NCI-H187 treated with DMSO at 0.1 percent for 48 hours (cell line): ENCODE measurements around the gene PRSS27.
A peak's percentile ranks its signal among the peaks of the same experiment; 100 is the strongest.

ENCODE experiments used
- DNase-seq: peaks from one replicate; lab custom pipeline; 2025; lab: John Stamatoyannopoulos, UW

Gene PRSS27

DNA sequence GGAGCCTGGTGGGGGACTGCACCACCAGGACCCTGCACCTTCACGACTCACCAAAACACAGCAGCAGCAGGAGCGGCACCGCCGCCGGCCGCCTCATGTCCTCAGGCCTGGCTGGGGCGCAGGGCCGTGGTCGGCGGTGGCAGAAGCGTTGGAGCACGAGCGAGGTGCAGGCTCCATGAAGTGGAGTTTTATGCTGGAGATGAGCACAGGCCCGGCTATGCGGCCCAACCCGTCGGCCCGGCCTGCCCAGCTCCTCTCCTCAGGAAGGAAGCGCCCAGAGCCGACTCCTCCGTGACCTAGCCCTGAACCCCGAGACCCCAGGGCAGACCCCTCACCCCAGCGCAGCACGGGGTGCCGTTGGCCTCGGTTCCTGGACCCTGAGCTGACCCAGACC is at the start of gene PRSS27:
Gene PRSS27 (minus strand): TSS at position 161 of the 394 bp plus-strand sequence. CDS start 64 bp downstream, at position 97.
- no peak for DNase-seq

GRCh38 chr16:2769675-2770056 is 49.6 kb upstream of the PRSS27 start:
- no peak for DNase-seq

GRCh38 chr16:2769100-2769529 is 49.1 kb upstream of the PRSS27 start:
- no peak for DNase-seq

DNA sequence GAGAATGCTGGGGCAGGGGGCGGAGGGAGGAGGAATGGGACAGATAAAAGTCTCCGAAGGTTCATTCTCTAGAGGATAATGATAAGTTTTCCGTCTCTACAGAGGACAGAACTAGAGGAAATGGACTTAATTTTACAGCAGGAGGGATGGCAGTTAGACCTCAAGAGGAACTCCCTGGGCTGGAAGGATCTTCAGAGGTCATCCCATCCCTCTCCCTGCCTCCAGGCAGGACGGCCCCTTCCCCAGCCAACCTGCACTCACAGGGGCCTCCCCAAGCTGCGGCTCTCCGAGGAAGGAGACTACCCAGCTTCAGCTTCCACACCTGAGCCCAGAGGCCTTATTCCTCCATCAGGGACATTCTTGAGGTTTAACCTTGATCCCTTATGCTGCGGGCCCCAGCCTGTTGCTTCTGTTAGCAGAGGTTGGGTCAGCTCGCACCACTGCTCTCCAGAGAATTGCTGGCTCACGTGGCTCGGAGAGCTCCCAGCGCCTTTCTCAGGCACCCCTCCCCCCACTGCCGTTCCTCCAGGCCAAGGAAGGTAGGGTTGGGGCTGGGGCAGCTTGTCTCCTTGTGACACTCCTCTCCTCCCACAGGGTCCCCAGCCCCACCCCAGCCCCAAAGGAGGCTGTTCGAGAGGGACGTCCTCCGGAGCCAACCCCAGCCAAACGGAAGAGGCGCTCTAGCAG is 48.5 kb upstream of the PRSS27 start:
- no peak for DNase-seq

- DNase-seq = no peak
These were observed 47.9 kb upstream of the PRSS27 start for GRCh38 chr16:2767891-2768290.

- no peak for DNase-seq
These were observed 47.2 kb upstream of the PRSS27 start for GRCh38 chr16:2767140-2767731.

- DNase-seq = no peak
These were observed 46.6 kb upstream of the PRSS27 start for GRCh38 chr16:2766430-2767139.

- no peak for DNase-seq
These were observed 45.7 kb upstream of the PRSS27 start for GRCh38 chr16:2765462-2766404.

DNA sequence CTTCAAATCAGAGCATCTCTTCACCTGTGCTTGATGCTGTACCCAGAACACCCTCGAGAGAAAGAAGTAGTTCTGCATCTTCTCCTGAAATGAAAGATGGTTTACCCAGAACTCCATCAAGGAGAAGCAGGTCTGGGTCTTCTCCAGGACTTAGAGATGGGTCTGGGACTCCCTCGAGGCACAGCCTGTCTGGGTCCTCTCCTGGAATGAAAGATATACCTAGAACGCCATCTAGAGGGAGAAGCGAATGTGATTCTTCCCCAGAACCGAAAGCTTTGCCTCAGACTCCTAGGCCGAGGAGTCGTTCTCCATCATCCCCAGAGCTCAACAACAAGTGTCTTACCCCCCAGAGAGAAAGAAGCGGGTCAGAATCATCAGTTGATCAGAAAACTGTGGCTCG is 44.7 kb upstream of the PRSS27 start:
- DNase-seq = no peak

DNA sequence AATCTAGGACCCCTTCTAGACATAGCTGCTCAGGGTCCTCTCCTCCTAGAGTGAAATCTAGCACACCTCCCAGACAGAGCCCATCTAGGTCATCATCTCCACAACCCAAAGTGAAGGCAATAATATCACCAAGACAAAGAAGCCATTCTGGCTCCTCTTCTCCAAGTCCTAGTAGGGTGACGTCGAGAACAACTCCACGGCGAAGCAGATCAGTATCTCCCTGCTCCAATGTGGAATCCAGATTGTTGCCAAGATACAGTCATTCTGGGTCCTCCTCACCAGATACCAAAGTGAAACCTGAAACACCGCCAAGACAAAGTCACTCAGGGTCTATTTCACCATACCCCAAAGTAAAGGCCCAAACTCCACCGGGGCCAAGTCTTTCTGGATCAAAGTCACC is 43.1 kb upstream of the PRSS27 start:
- no peak for DNase-seq

GRCh38 chr16:2762711-2763110 is 42.7 kb upstream of the PRSS27 start:
- DNase-seq = no peak

- no peak for DNase-seq
These were observed 42.0 kb upstream of the PRSS27 start for GRCh38 chr16:2761886-2762583.

GRCh38 chr16:2761472-2761871 is 41.4 kb upstream of the PRSS27 start:
- DNase-seq = no peak

DNA sequence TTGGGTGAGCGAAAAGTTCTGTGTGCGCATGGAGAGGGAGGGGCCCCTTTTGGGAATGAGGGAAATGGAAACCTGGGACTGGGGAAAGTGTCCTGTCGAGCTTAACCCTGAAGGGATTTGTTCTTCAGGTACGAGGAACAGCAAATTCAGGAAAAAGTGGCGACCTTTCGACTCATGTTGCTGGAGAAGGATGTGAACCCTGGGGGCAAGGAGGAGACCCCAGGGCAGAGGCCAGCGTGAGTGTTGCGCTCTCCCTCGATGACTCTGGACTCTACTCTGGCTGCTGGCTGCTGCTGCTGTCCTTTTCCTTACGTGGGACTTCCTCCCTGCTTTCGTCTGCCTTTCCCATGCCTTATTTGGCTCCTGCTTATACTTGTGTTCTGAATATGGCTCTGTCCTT is 37.3 kb upstream of the PRSS27 start:
- DNase-seq = no peak

DNA sequence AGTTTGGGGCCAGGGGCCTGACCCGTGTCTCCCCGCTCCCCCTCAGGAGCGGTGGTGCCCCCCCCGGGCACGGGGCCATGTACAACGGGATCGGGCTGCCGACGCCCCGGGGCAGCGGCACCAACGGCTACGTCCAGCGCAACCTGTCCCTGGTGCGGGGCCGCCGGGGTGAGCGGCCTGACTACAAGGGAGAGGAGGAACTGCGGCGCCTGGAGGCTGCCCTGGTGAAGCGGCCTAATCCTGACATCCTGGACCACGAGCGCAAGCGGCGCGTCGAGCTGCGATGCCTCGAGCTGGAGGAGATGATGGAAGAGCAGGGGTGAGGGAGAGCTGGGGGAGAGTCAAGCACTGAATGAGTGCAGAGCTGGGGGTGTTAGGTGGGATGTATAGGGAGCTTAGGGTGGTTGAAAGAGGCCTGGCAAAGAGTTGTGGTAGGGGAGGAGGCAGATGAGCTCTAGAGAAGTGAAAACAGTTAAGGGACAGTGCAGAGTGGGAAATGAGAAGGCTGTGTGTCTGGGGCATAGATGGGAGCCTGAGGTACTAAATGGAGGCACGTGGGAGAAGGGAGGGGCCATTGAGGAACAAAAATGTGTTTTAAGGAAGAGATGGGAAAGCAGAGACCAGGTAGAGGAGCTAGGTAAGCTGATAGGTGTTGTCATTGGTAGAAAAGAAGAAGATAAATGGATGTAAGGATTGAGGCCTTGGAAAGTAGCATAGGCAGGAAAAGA is 36.4 kb upstream of the PRSS27 start:
- no peak for DNase-seq

DNA sequence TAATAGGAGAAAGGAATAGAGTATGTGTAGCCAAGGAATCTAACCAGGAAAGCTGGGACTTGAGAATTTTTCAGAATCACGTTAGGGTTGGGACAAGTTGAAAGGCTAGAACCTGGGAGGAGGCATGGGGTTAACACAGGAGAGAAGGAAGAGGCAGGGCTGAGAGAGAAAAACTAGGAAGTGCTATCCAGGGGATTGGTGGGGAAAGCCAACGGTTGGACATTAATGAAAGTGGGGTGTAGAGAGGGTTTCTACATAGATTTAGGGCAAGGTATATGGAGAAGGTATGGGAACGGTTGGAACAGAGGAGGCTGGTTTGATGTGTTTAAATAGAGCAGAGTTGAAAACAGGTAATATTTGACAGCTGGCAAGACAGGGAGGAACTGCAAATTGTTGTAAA is 35.1 kb upstream of the PRSS27 start:
- DNase-seq = no peak

- no peak for DNase-seq
These were observed 33.7 kb upstream of the PRSS27 start for GRCh38 chr16:2753733-2754020.

DNA sequence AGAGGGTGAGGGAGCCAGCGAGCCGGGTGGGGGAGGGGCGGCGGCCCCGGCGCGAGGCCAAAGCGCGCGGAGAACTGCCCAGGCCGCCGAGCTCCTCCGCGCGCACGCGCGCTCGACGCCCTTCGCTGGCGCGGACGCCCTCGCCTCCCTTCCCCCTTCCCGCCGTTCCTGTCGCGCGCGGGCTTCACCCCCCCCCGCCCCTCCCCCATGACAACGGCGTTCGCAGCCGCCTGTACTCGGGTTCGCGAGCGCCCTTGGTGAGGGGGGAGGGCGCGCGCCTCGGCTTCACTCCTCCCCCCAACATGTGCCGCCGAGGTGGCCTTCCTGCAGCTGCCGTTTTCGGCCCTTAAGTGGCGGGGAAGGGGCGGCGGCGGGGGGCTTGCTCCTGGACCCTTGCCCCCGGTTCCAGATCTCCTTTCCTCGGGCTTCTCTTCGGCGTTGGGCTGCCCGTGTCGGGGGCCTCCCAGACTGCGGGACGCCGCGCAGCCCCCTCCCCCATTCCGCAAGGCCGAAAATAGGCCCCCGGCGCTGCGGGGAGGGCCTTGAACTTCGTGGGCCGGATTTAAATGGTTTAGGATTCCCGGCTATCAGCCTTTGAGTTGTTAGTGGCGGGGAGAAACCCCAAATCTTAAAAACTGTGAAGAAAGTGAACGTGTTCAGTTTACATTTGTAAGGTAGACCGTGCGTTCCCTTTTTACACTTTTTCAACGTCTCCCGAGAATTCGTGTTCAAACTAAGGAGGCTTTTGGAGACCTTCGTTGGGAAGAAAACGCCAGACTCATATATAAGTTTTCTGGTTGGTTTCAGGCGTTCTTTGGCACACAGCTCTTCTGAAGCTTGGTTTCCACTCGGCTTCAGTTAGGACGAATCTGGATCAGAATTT is 33.1 kb upstream of the PRSS27 start:
- no peak for DNase-seq

GRCh38 chr16:2752035-2752849 is 32.2 kb upstream of the PRSS27 start, which contains the start of gene SRRM2:
SRRM2 (plus strand) TSS chr16:2752638; CDS start chr16:2756365, 3,727 bp downstream.
- DNase-seq = peak; percentile 81
